Right atrium auricular region (tissue), 2 donors: ENCODE data around the gene HELZ. TPM values are rescaled to one million over a fixed set of nuclear protein-coding genes. Genes with fewer than 3 reads are reported as not detected.

Source experiments
- DNase-seq: peaks from one replicate; pipeline ENCODE4 v3.0.0-alpha.2; 2019; ENCODE audit warnings: low spot score
- H3K27ac ChIP-seq, 2 donors: fragments of 200-600 bp; sonication (generic); 1 replicate in 1 of 2; 2 replicates in 1 of 2; pipeline ENCODE4 v1.5.1; 2016 to 2019
- H3K27me3 ChIP-seq, 2 donors: fragments of 200-600 bp; sonication (generic); one replicate each; pipeline versions ENCODE4 v1.5.1 to v1.6.0; 2017 to 2019
- H3K36me3 ChIP-seq: fragments of 200-600 bp; sonication (generic); one replicate; pipeline ENCODE4 v1.5.1; 2016
- H3K4me1 ChIP-seq, 2 donors: fragments of 200-600 bp; sonication (generic); one replicate each; pipeline versions ENCODE4 v1.5.1 to v1.6.0; 2017 to 2019
- H3K4me3 ChIP-seq, 2 donors: fragments of 200-600 bp; sonication (generic); 1 replicate in 1 of 2; 2 replicates in 1 of 2; pipeline ENCODE4 v1.5.1; 2017 to 2019; ENCODE audit warnings: mild to moderate bottlenecking in 1 of 2, moderate library complexity in 1 of 2
- H3K9me3 ChIP-seq, 2 donors: fragments of 200-600 bp; sonication (generic); one replicate each; pipeline ENCODE4 v1.5.1; 2019
- total RNA-seq, 2 donors: library from RNA; depleted of rRNA; stranded (reverse); fragments of >200 nt; gene quantifications; one replicate each; pipeline ENCODE4 v1.1.0, GENCODE V29; 2016
- TF ChIP-seq, protein P1 (sequence below), 2 donors: fragments of 200-600 bp; sonication (generic); IDR thresholded peaks; one replicate each; pipeline ENCODE4 v1.5.1; 2019; ENCODE audit warnings: antibody characterized with exemption in 2 of 2

Gene HELZ
- total RNA-seq, 2 donors from 2014 or later: 25.2 to 29.1 TPM

- TF ChIP-seq, protein P1, sequence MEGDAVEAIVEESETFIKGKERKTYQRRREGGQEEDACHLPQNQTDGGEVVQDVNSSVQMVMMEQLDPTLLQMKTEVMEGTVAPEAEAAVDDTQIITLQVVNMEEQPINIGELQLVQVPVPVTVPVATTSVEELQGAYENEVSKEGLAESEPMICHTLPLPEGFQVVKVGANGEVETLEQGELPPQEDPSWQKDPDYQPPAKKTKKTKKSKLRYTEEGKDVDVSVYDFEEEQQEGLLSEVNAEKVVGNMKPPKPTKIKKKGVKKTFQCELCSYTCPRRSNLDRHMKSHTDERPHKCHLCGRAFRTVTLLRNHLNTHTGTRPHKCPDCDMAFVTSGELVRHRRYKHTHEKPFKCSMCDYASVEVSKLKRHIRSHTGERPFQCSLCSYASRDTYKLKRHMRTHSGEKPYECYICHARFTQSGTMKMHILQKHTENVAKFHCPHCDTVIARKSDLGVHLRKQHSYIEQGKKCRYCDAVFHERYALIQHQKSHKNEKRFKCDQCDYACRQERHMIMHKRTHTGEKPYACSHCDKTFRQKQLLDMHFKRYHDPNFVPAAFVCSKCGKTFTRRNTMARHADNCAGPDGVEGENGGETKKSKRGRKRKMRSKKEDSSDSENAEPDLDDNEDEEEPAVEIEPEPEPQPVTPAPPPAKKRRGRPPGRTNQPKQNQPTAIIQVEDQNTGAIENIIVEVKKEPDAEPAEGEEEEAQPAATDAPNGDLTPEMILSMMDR (IDR thresholded peaks at IDR 0.05): no peak
- no peak overlapping the region for H3K27ac ChIP-seq
- H3K36me3 ChIP-seq: no peaks in the 10 kb centered on the region
- H3K9me3 ChIP-seq: no peaks in the 10 kb centered on the region
- no peak overlapping the region for H3K4me3 ChIP-seq
- DNase-seq: no peak
- no peaks in the 10 kb centered on the region for H3K27me3 ChIP-seq
- H3K4me1 ChIP-seq: peaks cover 0 to 16% of the 10 kb centered on the region in 2 donors
Measured at GRCh38 chr17:67285360-67285759, 40.4 kb upstream of the HELZ start.

- Histone ChIP-seq H3K9me3 (no peaks in the 10 kb centered on the region), H3K4me3 (no peak overlapping the region), H3K27me3 (no peaks in the 10 kb centered on the region), H3K27ac (no peak overlapping the region), H3K36me3 (no peaks in the 10 kb centered on the region), H3K4me1 (peaks cover 0 to 2% of the 10 kb centered on the region in 2 donors)
- TF ChIP-seq, protein P1 (IDR thresholded peaks at IDR 0.05): no peak
- no peak for DNase-seq
Measured at GRCh38 chr17:67283731-67284516, 38.9 kb upstream of the HELZ start.

- H3K27me3 ChIP-seq: no peaks in the 10 kb centered on the region
- H3K36me3 ChIP-seq: no peaks in the 10 kb centered on the region
- DNase-seq: no peak
- H3K27ac ChIP-seq: no peak overlapping the region
- no peaks in the 10 kb centered on the region for H3K4me1 ChIP-seq
- no peaks in the 10 kb centered on the region for H3K9me3 ChIP-seq
- H3K4me3 ChIP-seq: no peak overlapping the region
- TF ChIP-seq, protein P1 (IDR thresholded peaks at IDR 0.05): no peak
Measured at GRCh38 chr17:67281743-67282142, 36.7 kb upstream of the HELZ start.

- DNase-seq: no peak
- no peaks in the 10 kb centered on the region for H3K36me3 ChIP-seq
- H3K4me3 ChIP-seq: no peak overlapping the region
- H3K27ac ChIP-seq: no peak overlapping the region
- H3K9me3 ChIP-seq: no peaks in the 10 kb centered on the region
- H3K27me3 ChIP-seq: no peaks in the 10 kb centered on the region
- TF ChIP-seq, protein P1 (IDR thresholded peaks at IDR 0.05): no peak
- no peaks in the 10 kb centered on the region for H3K4me1 ChIP-seq
Measured at GRCh38 chr17:67281053-67281452, 36.1 kb upstream of the HELZ start.

- no peaks in the 10 kb centered on the region for H3K9me3 ChIP-seq
- no peaks in the 10 kb centered on the region for H3K36me3 ChIP-seq
- no peak overlapping the region for H3K4me3 ChIP-seq
- no peaks in the 10 kb centered on the region for H3K4me1 ChIP-seq
- no peaks in the 10 kb centered on the region for H3K27me3 ChIP-seq
- no peak for DNase-seq
- TF ChIP-seq, protein P1 (IDR thresholded peaks at IDR 0.05): no peak
- no peak overlapping the region for H3K27ac ChIP-seq
Measured at GRCh38 chr17:67280279-67280678, 35.3 kb upstream of the HELZ start.

DNA sequence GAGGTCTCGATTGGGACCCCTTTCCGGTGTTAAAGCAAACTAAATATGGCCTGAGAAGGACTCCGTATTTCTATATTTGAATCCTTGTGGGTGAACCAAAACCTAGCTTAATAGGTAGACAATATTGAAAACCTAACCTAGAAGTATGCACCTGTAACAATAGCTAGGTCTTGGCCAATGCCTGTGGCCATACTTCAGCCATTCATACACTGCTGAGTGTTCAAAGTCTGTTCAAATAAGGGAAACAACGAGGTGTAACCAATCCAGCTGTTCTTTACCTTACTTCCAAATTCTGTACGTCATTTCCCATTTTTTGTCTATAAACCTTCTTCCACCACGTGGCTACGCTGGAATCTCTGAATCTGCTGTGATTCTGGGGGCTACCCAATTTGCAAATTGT, 34.1 kb upstream of the HELZ start:
- Histone ChIP-seq H3K27me3 (no peaks in the 10 kb centered on the region), H3K9me3 (no peaks in the 10 kb centered on the region), H3K36me3 (no peaks in the 10 kb centered on the region), H3K4me1 (no peaks in the 10 kb centered on the region), H3K27ac (no peak overlapping the region), H3K4me3 (no peak overlapping the region)
- no peak for DNase-seq
- TF ChIP-seq, protein P1 (IDR thresholded peaks at IDR 0.05): no peak
